ENCODE data around the gene ZNF70. TPM values are rescaled to one million over a fixed set of nuclear protein-coding genes. Genes with fewer than 3 reads are reported as not detected.

Gene ZNF70
- total RNA-seq, 2 donors from 2014 or later = 8.4 to 13.8 TPM

DNA sequence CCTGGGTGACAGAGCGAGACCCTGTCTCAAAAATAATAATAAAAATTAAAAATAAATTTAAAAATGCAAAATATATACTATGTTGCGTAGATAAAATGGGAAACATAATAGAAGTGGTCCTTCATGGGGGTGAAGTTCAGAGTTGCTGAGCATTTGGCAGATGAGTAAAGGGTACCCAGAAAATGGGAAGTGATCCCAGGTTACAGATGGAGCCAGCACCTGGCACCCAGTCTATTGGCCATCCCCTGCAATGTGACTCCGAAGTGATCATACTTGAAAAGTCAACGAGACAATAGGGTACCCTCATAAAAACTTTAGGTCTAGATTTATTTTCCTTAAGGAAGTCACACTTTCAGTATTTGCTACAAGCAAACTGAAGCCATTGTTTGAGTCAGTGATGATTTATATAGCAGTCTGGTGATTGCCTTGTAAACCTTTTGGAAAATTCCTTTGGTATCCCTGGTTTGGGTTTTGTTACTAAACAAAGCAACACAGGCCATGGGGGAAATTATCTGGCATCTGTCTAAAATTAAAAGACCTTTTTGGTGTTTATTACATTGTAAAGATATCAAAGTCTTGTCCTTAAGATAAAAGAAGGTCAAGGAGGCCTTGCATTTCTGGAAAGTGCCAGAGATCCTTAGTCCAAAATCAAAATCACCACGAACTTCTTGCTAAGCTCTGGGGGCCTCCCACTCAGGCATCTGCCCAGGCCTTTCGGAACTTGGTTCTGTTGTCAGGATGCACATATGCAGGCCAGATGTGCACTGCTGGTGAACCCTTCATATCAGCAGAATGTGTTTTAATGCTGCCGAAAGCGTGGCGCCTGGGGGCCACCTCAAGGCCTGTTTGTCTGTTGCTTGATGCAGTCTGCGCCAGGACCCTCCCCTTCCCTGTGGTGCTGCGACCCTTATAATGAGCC, 40.2 kb upstream of the ZNF70 start:
- DNase-seq (ENCODE audit: low spot score) (no peak), ATAC-seq (ENCODE audit: insufficient number of reproducible peaks, low FRiP score, low read depth) (no peak)
- Histone ChIP-seq H3K36me3 (peaks cover 25% of the 10 kb centered on the region), H3K27ac (no peak overlapping the region), H3K27me3 (replicated peaks; ENCODE audit: insufficient read depth) (no peaks in the 10 kb centered on the region), H3K9me3 (no peaks in the 10 kb centered on the region), H3K4me3 (no peak overlapping the region), H3K4me1 (ENCODE audit: control insufficient read depth in 1 of 2, low read depth in 2 of 2) (peaks cover 15 to 28% of the 10 kb centered on the region in 2 donors)
- TF ChIP-seq, protein P1, sequence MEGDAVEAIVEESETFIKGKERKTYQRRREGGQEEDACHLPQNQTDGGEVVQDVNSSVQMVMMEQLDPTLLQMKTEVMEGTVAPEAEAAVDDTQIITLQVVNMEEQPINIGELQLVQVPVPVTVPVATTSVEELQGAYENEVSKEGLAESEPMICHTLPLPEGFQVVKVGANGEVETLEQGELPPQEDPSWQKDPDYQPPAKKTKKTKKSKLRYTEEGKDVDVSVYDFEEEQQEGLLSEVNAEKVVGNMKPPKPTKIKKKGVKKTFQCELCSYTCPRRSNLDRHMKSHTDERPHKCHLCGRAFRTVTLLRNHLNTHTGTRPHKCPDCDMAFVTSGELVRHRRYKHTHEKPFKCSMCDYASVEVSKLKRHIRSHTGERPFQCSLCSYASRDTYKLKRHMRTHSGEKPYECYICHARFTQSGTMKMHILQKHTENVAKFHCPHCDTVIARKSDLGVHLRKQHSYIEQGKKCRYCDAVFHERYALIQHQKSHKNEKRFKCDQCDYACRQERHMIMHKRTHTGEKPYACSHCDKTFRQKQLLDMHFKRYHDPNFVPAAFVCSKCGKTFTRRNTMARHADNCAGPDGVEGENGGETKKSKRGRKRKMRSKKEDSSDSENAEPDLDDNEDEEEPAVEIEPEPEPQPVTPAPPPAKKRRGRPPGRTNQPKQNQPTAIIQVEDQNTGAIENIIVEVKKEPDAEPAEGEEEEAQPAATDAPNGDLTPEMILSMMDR (IDR thresholded peaks at IDR 0.05) = no peak

DNA sequence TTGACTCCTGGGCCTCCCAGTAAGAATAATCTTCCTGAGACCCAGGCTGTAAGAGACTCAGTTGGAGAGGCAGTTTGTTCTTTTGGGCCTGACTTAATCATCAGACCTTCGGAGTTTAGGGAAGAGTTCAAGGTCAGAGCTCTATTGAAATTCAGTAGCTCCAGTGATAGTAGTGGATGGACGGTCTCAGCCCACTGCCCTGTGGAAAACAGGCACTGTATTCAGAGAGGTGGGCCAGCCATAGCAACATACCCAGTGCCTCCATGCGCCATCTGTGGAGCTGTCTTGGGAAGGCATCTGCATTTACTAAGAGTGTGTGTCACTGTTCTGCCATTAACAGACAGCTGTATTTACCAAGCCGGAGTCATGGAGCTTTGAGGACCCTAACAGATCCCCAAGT, 38.7 kb upstream of the ZNF70 start:
- no peak overlapping the region for H3K4me3 ChIP-seq
- H3K27me3 ChIP-seq (replicated peaks; ENCODE audit: insufficient read depth) = no peaks in the 10 kb centered on the region
- H3K27ac ChIP-seq = no peak overlapping the region
- H3K4me1 ChIP-seq (ENCODE audit: control insufficient read depth in 1 of 2, low read depth in 2 of 2) = peaks cover 16 to 33% of the 10 kb centered on the region in 2 donors
- H3K36me3 ChIP-seq = peaks cover 23% of the 10 kb centered on the region
- ATAC-seq (ENCODE audit: insufficient number of reproducible peaks, low FRiP score, low read depth) = no peak
- no peak for DNase-seq (ENCODE audit: low spot score)
- H3K9me3 ChIP-seq = no peaks in the 10 kb centered on the region
- TF ChIP-seq, protein P1 (IDR thresholded peaks at IDR 0.05) = no peak

DNA sequence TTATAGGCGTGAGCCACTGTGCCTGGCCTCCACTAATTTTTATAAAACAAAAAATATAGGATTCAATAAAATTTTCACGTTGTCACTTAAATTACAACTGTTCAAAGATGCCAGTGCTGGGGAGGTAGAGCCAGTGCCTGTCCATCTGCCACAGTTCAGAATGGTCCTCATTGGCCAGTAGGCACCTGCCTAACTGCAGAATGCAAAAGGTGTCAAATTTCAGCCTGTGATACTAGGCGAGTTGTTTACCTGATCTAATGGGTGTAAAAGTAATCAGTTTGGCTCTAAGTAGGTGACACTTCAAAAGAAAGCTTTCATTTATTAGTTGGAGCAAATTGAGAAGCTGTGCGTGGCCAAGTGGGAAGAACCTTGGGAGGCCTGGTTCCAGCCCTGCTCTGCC, 38.2 kb upstream of the ZNF70 start:
- Histone ChIP-seq H3K36me3 (peaks cover 18% of the 10 kb centered on the region), H3K27ac (no peak overlapping the region), H3K4me3 (no peak overlapping the region), H3K27me3 (replicated peaks; ENCODE audit: insufficient read depth) (no peaks in the 10 kb centered on the region), H3K9me3 (no peaks in the 10 kb centered on the region), H3K4me1 (ENCODE audit: control insufficient read depth in 1 of 2, low read depth in 2 of 2) (peaks cover 16 to 33% of the 10 kb centered on the region in 2 donors)
- DNase-seq (ENCODE audit: low spot score) = no peak
- TF ChIP-seq, protein P1 (IDR thresholded peaks at IDR 0.05) = no peak
- no peak for ATAC-seq (ENCODE audit: insufficient number of reproducible peaks, low FRiP score, low read depth)

DNA sequence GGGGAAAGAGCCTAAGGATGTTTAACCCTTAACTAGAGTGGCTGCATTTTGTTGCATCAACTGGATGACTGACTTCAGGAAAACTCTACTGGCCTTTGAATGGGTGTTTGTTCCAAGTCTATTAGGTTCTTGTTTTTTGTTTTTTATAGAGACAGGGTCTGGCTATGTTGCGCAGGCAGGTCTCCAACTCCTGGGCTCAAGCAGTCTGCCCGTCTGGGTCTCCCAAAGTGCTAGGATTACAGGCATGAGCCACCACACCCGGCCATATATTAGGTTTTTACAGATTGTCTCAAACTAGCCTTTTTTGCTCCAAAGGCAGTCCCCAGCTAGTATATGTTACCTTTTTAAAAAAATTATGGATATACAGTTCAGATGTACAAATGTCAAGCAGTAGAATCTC, 37.0 kb upstream of the ZNF70 start:
- Histone ChIP-seq H3K4me3 (peak overlapping the region; percentile 94), H3K27ac (peak overlapping the region in 1 of 2 donors; percentile 97), H3K4me1 (ENCODE audit: control insufficient read depth in 1 of 2, low read depth in 2 of 2) (peaks cover 16 to 33% of the 10 kb centered on the region in 2 donors), H3K9me3 (no peaks in the 10 kb centered on the region), H3K27me3 (replicated peaks; ENCODE audit: insufficient read depth) (no peaks in the 10 kb centered on the region), H3K36me3 (peaks cover 6% of the 10 kb centered on the region)
- TF ChIP-seq, protein P1 (IDR thresholded peaks at IDR 0.05) = no peak
- DNase-seq (ENCODE audit: low spot score) (no peak), ATAC-seq (ENCODE audit: insufficient number of reproducible peaks, low FRiP score, low read depth) (no peak)

DNA sequence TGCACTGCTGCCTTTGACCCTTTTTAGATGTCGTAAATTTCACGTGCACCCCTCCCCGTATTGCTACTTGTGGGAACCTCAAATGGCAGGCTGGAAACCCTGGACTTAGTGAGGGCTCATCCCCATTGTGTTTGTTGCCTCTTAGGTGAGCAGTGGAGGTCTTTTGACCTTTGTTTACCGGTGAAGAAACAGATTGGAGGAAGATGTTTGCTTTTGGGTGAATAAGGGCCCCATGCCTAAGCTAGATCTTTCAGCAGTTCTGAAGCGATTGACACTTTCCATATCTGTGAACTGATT, 36.6 kb upstream of the ZNF70 start:
- Histone ChIP-seq H3K9me3 (no peaks in the 10 kb centered on the region), H3K36me3 (peaks cover 5% of the 10 kb centered on the region), H3K4me3 (peak overlapping the region; percentile 94), H3K27me3 (replicated peaks; ENCODE audit: insufficient read depth) (no peaks in the 10 kb centered on the region), H3K27ac (peak overlapping the region in 1 of 2 donors; percentile 97), H3K4me1 (ENCODE audit: control insufficient read depth in 1 of 2, low read depth in 2 of 2) (peaks cover 16 to 33% of the 10 kb centered on the region in 2 donors)
- no peak for DNase-seq (ENCODE audit: low spot score)
- TF ChIP-seq, protein P1 (IDR thresholded peaks at IDR 0.05) = no peak
- no peak for ATAC-seq (ENCODE audit: insufficient number of reproducible peaks, low FRiP score, low read depth)
